Kidney (tissue), 14 donors: ENCODE measurements around the gene STIM2. TPM values are rescaled to one million over a fixed set of nuclear protein-coding genes. Genes with fewer than 3 reads are reported as not detected.

Experiments
- DNase-seq, 5 donors: peaks; one replicate each; pipeline ENCODE4 v3.0.0-alpha.2; 2013 to 2020
- FAIRE-seq: peaks from 2 replicates; lab custom pipeline; 2012; peaks lifted over from hg19 to GRCh38; lab: Jason Lieb, UNC
- H3K27ac ChIP-seq, 2 donors: one replicate each; pipeline ENCODE4 v1.7.0; 2013; ENCODE audit warnings: low read depth in 2 of 2, low read length in 2 of 2, inconsistent platforms in 1 of 2
- H3K27me3 ChIP-seq: one replicate; pipeline ENCODE4 v1.7.1; 2013; ENCODE audit warnings: low read length, inconsistent platforms; ENCODE audit not compliant: control insufficient read depth, insufficient read depth
- H3K36me3 ChIP-seq, 3 donors: one replicate each; pipeline versions ENCODE4 v1.7.0 to v1.7.1; 2013; ENCODE audit warnings: low read length in 3 of 3, control low read depth in 1 of 3, inconsistent platforms in 1 of 3; ENCODE audit not compliant: insufficient read depth in 3 of 3, control insufficient read depth in 2 of 3
- H3K4me1 ChIP-seq, 3 donors: one replicate each; pipeline versions ENCODE4 v1.7.0 to v1.7.1; 2013; ENCODE audit warnings: low read length in 3 of 3, inconsistent platforms in 1 of 3, low read depth in 1 of 3; ENCODE audit not compliant: control insufficient read depth in 2 of 3, insufficient read depth in 2 of 3
- H3K4me3 ChIP-seq, 3 donors: one replicate each; pipeline versions ENCODE4 v1.7.0 to v1.8.1; 2013; ENCODE audit warnings: low read length in 3 of 3, control low read depth in 1 of 3, inconsistent platforms in 1 of 3
- H3K9ac ChIP-seq, 3 donors: one replicate each; pipeline versions ENCODE4 v1.7.0 to v1.7.1; 2013; ENCODE audit warnings: low read length in 3 of 3, control low read depth in 1 of 3, inconsistent platforms in 1 of 3
- H3K9me3 ChIP-seq, 3 donors: one replicate each; pipeline versions ENCODE4 v1.7.0 to v1.7.1; 2013; ENCODE audit warnings: low read length in 3 of 3, control low read depth in 1 of 3, inconsistent platforms in 1 of 3; ENCODE audit not compliant: control insufficient read depth in 2 of 3, insufficient read depth in 1 of 3
- CTCF ChIP-seq: IDR thresholded peaks from 3 replicates; pipeline ENCODE4 v1.5.1; 2012; ENCODE audit warnings: mild to moderate bottlenecking, moderate library complexity, borderline replicate concordance; ENCODE audit not compliant: insufficient read depth; ENCODE audit errors: extremely low read depth
- intact Hi-C: fragments of 100-400 bp; cut with DNase I; formaldehyde crosslinking; loops from one replicate; pipeline ENCODE4 v1.11.1; 2022
- polyA plus RNA-seq: library from polyadenylated mRNA; stranded (reverse); fragments of 350-450 nt; fragmentation: Illumina TruSeq; extraction: RNeasy Lipid Tissue Mini Kit (QIAGEN cat#74804); gene quantifications from one replicate; pipeline ENCODE4 v1.2.3, GENCODE V29; 2014; ENCODE audit warnings: low read depth, low replicate concordance; ENCODE audit not compliant: insufficient read depth
- total RNA-seq: library from RNA; stranded (reverse); fragmentation: NEBNext Ultra II Directional; extraction: Animal tissue kit (Norgen Biotek cat#: 25700); gene quantifications from one replicate; pipeline ENCODE4 v1.2.1, GENCODE V29; 2021
- donor health status: control.
- donor health status: control.
- donor health status: control.
- donor health status: control.
- donor health status: control.
- donor health status: DM: yes; HTN: yes; CAD: no.
- donor health status: Normal renal cell carcinoma (clear cell type).

The STIM2 gene
- total and polyA plus RNA-seq, 2 donors from 2014 or later, result 27.8 to 38.9 TPM

- DNase-seq (no peak), FAIRE-seq (no peak)
- Histone ChIP-seq H3K9me3 (no peaks in the 10 kb centered on the region), H3K27ac (no peak overlapping the region), H3K4me3 (no peak overlapping the region), H3K9ac (no peak overlapping the region), H3K36me3 (no peaks in the 10 kb centered on the region), H3K4me1 (no peaks in the 10 kb centered on the region), H3K27me3 (no peaks in the 10 kb centered on the region)
- intact Hi-C loops, result no loop called here
- TF ChIP-seq CTCF, result no peak
Observed at GRCh38 chr4:27058819-27059406, 198.3 kb downstream of the STIM2 start.

- intact Hi-C loops, result no loop called here
- no peaks in the 10 kb centered on the region for H3K9me3 ChIP-seq
- no peaks in the 10 kb centered on the region for H3K36me3 ChIP-seq
- no peaks in the 10 kb centered on the region for H3K4me1 ChIP-seq
- TF ChIP-seq CTCF, result no peak
- H3K27ac ChIP-seq, result no peak overlapping the region
- FAIRE-seq, result no peak
- H3K27me3 ChIP-seq, result no peaks in the 10 kb centered on the region
- DNase-seq, result no peak
- no peak overlapping the region for H3K9ac ChIP-seq
- H3K4me3 ChIP-seq, result no peak overlapping the region
Observed at GRCh38 chr4:27059446-27059845, 198.8 kb downstream of the STIM2 start.

GRCh38 chr4:27062256-27062655, 201.6 kb downstream of the STIM2 start:
- Histone ChIP-seq H3K27ac (no peak overlapping the region), H3K4me3 (no peak overlapping the region), H3K27me3 (no peaks in the 10 kb centered on the region), H3K9me3 (no peaks in the 10 kb centered on the region), H3K9ac (no peak overlapping the region), H3K36me3 (no peaks in the 10 kb centered on the region), H3K4me1 (no peaks in the 10 kb centered on the region)
- TF ChIP-seq CTCF, result no peak
- no peak for DNase-seq
- intact Hi-C loops, result no loop called here
- no peak for FAIRE-seq

GRCh38 chr4:27066591-27066990, 205.9 kb downstream of the STIM2 start:
- DNase-seq, result no peak
- FAIRE-seq, result no peak
- no peaks in the 10 kb centered on the region for H3K27me3 ChIP-seq
- intact Hi-C loops, result no loop called here
- H3K4me1 ChIP-seq, result no peaks in the 10 kb centered on the region
- no peaks in the 10 kb centered on the region for H3K36me3 ChIP-seq
- H3K27ac ChIP-seq, result no peak overlapping the region
- H3K4me3 ChIP-seq, result no peak overlapping the region
- no peaks in the 10 kb centered on the region for H3K9me3 ChIP-seq
- H3K9ac ChIP-seq, result no peak overlapping the region
- no peak for TF ChIP-seq CTCF
